Stimulated activated naive CD4-positive, alpha-beta T cell treated with Interleukin-2 at 50 U/mL for 16 hours (primary cell): Measurements from ENCODE around the gene WDR17.

Source experiments
- DNase-seq: peaks from one replicate; lab custom pipeline; 2025; lab: John Stamatoyannopoulos, UW

Gene WDR17

DNA sequence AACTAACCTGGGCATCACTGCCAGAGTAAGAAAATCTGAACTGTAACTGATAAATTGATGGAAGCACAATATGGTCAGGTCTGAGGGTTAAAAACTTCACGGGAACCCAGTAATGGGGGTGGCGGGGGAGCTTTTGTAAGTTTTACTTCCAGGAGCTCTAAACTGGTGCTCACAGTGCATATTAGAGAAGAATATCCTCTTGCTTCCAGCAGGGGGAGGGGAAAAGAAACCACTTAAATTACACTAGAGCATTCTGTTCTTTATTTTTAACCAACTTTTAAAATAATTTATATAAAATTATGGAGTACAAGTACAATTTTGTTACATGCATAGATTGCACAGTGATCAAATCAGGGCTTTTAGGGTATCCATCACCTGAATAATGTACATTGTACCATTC, 33.7 kb downstream of the WDR17 start:
- DNase-seq: no peak

- no peak for DNase-seq
Observed at GRCh38 chr4:176102414-176103063, 36.9 kb downstream of the WDR17 start.

DNA sequence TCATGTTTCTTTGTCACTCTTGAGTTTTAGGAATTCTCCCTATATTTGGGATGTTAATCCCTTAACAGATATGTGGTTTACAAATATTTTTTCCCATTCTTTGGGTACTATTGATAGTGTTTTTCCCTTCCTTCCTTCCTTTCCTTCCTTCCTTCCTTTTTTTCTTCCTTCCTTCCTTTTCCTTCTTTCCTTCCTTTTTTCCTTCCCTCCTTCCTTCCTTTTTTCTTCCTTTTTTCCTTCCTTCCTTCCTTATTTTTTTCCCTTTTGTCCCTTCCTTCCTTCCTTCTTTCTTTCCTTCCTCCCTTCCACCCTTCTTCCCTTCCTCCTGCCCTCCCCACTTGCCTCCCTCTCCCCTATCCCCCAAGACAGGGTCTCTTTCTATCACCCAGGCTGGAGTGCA, 42.1 kb downstream of the WDR17 start:
- no peak for DNase-seq

DNA sequence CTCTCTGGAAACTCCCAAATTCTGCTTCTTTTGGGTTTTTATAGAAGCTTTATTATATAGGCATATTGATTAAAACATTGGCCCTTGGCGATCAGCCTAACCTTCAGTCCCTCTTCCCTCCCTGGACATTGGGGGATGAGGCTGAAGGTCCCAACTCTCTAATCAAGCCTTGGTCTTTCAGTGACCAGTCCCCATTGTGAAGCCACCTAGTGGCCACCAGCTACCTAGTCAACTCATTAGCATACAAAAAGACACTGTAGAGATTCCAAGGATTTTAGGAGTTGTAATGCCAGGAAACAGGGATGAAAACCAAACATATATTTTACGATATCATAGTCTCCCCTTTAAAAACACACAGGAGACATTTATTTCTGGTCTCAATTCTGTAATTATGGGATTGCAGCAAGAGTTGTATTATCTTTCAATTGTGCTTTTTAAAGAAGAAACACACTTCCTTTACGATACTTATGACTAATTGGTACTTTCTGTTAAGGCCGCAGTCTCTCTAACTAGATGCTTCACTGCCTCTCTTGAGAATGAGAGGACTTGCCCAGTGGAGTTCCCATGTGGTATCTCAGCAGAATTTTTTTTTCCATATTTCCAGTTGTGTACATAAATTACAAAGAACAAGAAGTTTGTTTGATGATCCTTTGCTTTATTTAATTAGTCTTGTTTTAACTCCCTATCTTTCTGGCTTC, 58.2 kb downstream of the WDR17 start:
- DNase-seq: no peak

- DNase-seq: no peak
Observed at GRCh38 chr4:176125063-176125462, 59.4 kb downstream of the WDR17 start.

- no peak for DNase-seq
Observed at GRCh38 chr4:176134670-176135069, 69.0 kb downstream of the WDR17 start.

DNA sequence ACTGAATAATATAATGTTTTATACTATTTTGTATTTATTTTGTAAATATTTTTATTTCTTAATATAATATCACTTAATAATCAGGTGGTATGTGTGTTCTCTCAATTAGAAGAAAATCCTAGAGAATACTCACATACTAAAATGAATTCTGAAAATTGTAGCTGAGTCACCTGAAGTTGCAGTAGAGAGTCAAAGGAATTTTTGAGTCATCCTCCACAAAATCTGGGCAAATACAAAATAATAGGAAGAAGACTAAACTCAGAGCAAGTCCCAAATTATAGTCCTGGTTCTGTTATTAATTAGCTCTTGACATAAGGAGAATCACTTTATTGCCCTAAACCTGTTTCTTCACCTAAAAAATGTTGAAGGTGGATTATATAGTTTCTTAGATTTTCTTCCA, 72.0 kb downstream of the WDR17 start:
- no peak for DNase-seq

DNA sequence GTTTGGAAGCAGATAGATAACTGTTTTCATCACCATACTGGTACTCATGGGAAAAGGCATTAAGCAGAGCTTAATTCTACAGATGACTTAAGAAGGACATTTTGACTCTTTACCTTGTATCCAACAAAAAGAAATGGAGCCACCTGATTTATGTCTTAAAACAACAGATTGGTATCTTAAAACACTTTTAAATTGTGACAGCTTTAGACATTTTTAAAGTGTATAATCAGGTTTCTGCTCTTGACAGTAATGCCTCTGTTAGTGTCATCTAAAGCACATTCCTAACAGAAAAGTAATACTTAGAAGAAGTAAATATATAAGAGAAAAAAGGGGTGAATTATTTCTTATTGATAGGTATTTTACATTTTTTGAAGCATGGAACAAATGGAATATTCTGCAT, 73.9 kb downstream of the WDR17 start:
- no peak for DNase-seq

DNA sequence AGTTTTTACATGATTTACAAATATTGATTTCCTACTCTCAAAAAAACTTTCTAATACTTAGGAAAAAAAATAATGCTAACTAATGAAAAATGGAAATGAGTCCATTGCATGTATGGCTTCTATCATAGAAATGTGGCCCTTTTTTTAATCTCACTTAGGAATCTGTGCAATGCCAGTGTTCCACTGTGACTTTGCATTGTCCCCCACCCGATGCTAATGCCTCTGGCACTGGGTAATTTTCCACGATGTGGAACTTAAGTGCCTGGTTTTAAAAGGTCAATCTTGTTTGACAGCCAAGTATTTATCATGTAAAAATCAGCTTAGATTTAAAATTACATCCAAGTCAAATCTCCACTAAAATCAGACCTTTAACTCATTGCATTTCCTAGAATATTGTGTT, 76.6 kb downstream of the WDR17 start:
- DNase-seq: no peak

GRCh38 chr4:176149680-176150355, 84.2 kb downstream of the WDR17 start:
- no peak for DNase-seq

GRCh38 chr4:176150356-176150682, 84.7 kb downstream of the WDR17 start:
- no peak for DNase-seq

DNA sequence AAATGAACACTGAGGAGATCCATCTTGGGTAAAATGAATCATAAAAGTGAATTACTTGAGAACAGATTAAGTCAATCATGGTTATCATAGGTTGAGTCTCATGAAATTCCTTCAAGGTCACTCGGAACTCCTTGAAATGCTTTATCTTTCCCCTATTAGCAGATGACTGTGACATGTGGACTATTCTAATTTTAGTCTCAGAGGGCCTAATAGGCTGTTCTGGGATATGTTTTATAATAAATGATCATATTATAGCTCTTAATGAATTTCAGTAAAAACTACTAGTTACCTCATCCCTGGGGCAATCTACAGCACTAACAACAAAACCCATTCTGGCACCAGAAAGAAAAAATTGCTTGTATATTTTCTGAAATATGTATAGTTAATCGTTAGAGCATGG, 85.1 kb downstream of the WDR17 start:
- DNase-seq: no peak

GRCh38 chr4:176153124-176153523, 87.5 kb downstream of the WDR17 start:
- DNase-seq: no peak

DNA sequence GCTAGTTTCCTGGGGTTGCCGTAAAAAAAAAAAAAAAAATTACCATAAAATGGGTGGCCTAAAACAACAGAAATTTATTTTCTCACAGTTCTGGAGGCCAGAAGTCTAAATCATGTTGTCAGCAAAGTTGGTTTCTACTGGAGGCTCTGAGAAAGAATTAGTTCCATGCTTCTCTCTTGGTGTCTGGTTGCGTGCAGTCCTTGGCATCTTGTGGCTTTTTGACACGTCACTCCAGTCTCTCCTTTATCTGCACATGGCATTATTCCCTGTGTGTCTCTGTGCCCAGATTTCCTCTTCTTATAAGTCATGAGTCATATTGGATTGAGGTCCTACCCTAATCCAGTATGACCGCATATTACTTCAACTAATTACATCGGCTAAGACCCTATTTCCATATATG, 91.0 kb downstream of the WDR17 start:
- no peak for DNase-seq

GRCh38 chr4:176163041-176163440, 97.4 kb downstream of the WDR17 start:
- DNase-seq: no peak

- DNase-seq: no peak
Observed at GRCh38 chr4:176185051-176185450, 119.4 kb downstream of the WDR17 start.

- no peak for DNase-seq
Observed at GRCh38 chr4:176186067-176186466, 120.4 kb downstream of the WDR17 start.

GRCh38 chr4:176186671-176187395, 121.2 kb downstream of the WDR17 start:
- DNase-seq: no peak

DNA sequence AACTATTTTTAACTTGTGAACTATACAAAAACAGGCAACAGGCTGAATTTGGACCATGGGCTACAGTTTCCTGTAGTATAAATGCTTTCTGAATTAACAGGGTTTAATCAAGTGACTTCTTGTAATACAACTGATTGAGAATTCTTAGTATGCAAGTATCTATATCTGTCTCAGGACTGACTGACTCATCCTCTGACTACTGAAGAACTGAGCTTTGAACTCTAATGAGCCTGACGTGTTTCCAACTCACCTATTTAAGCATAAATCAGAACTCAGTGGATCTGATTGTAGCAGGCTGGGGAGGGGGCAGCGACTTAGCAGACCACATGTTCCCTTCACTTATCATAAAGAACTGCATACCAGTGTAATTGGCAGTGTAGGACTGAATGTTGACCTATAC, 122.0 kb downstream of the WDR17 start:
- no peak for DNase-seq

DNA sequence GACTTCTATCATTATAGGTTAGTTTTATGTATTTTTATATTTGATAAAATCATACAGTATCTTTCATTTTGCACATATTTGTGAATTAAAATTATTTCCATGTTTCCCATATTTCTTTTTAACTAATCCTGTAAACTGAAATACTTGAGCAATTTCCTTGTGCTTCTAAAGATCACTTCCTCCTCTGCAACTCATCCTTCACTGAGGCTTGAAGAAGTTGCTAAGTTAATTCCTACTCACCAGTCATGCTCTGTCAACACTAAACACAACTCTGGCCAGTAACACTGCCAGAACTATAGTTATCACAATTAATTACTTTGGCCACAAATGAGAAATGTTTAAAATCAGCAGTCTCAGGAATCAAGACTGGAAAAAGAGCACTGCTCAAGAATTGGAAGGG, 123.0 kb downstream of the WDR17 start:
- DNase-seq: no peak

GRCh38 chr4:176189891-176190795, 124.5 kb downstream of the WDR17 start:
- DNase-seq: no peak

DNA sequence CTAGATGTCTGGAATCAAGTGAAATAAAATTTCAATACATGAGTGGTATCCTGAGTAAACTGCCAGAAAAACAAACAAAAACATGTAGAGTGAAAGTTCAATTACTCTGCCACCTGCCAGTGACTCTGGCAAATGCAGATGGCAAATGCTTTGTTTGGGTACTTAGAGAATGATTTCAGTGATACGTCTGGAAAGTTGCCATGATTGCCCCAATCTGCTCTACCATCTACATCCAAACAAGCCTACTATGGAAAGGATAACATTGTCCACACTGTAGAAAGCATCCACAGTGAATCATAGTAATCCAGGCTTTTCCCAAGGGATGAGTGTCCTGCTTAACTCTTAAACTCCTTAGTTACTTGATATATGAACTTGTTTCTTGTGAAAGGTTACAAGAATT, 126.3 kb downstream of the WDR17 start:
- no peak for DNase-seq
